ENCODE results near the gene ABHD5.
"Not testable (repeated sequence)": the region's sequence is repeated elsewhere in the genome, so short reads cannot be mapped to it uniquely, and the experiment has no call there.

Gene ABHD5

DNA sequence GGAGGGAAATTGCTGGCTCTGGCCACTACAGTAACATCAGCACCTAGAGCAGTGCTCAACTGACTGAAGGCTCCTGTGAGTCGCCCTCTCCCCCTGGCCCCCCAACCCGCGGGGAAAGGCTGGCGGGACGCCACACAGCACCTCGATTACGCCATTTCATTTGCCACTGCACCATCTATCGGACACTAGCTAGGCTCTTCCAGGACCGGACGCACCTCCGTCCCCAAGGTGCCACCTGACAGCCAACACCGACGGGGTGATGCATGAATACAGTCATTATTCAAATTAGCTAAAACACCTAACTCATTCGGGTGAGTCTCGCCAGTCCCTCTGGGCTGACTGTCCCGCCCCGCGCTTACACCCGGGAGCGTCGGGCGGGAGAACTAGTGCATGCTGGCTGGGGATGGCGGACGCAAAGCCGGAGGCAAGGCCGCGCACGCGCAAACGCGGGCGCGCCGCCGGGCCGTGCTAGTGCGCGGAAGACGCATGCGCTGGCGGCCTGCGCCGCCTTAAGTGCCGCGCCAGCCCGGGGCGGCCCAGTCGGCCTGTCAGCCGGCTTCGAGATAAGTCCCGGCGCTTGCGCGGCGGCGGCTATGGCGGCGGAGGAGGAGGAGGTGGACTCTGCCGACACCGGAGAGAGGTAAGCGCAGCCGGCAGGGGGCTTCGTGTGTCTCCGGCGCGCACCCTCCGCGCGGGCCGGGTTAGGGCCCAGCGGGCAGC, at the start of gene ABHD5:
Gene ABHD5, plus strand, starts transcription at position 539 of the 720 bp plus-strand sequence. Its CDS starts 55 bp downstream, at position 594.
- peak; percentile 94 for DNase-seq (ENCODE audit: low spot score)

DNA sequence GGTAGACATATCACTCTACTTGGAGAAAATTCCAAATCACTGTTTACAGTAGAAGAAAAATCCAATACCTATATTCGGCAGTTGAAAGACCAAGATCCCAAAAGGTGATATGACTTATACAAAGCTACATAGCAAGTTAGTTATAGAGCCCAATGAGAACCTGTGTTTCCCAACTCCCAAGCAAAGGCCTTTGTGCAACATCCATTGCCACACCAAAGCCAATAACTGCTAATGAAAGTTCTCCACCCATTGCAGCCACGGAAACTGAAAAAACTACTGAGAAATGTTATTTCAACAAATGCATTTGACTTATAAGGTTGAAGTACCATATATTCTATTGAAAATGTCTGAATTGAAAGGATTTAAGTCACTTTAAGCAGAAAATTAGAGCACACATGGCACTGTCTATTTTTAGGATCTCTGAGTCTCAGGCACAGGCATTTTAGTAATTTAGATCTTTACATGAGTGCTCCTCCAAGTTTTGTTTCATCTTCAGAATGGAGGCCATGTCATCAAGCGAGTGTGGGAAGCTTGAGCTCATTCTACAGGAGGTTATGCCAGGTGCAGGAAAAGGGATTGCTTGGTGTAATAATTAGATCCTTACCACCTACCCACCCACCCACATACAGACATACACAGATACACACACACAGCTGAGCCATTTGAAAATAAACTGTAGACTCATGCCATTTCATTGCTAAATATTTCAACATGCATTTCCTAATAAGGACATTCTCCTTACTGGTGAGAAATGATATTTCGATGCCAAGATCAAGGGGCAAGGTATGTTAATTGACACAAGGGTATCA, 49.2 kb upstream of the ABHD5 start:
- DNase-seq (ENCODE audit: low spot score) = peak; percentile 72

DNA sequence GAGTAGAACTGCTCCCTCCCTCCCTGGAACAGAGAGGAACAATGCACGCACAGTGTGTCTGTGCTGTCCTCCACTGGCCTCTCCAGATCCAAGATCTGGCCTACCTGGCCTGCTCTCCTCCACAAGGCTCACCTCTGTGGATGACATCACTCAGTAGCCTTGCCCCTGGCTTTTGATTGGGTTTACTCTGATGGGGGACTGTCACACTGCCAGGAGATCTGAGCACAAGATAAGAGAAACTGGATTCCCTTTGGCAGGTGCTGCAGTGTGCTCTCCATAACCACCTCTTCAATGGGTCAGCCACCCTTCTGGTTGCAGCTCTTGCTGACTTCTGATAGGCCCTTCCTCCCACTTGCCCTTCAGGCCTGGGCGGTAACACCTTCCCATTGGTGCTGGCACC, 46.3 kb upstream of the ABHD5 start:
- no peak for DNase-seq (ENCODE audit: low spot score)

DNA sequence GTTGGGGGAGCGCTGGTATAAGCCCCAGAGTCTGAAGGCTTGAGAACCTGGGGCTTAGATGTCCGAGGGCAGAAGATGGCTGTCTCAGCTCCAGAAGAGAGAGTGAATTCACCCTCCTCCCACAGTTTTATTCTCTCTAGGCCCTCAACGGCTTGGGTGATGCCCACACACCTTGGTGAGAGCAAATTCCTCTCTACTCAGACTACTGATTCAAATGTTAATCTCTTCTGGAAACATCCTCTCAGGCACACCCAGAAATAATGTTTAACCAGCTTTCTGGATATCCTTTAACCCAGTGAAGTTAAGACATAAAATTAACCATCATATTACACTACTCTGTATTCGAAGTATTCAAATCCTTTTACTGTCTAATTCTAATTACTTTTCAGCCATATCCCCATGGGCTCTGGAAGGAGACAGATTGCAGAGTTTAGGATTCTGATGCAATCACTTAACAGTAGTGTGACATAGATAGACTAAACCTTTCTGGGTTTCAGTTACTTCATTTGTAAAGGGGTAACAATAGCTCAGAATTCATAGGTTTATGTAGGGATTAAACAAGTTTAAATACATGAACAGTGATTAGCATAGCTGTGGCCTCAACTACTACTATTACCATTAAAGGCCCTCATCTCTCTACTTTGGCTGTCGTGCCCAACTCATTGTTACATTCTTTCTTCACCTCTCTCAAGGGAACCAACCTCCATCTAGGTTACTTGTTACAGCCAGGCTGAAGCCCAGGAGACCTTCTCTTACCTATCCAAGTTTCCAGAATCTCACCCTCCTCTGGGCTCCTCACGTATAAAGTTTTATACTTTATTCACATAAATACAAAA, 43.2 kb upstream of the ABHD5 start:
- DNase-seq (ENCODE audit: low spot score) = no peak

- DNase-seq (ENCODE audit: low spot score) = no peak
Measured at GRCh38 chr3:43648957-43649356, 41.8 kb upstream of the ABHD5 start.

DNA sequence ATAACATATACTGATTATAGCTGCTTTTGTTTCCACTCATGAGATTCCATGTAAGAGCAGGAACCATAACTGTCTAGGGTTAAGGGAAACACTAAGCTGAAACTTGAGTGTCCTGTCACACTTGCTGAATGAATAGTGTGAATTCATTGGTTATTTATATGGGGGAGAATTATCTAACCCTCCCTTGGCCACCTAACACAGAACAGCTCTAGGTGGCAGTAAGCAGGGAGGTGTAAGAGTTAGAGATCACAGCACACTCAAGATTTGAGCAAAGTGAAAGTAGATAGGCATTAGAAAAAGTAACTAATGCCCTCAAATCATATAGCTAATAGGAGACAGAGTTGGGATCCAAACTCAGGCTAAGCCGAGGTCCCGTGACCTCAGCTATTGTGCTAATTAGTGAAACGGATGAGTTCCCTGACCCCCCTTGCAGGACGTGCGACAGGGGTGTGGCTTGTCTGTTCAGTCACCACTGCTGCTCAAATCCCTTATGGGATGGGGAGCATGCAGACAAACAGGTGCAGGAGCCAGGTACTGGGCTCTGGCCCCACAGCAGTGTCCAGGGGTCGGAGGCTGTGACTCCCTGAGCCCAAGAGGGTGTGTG, 41.3 kb upstream of the ABHD5 start:
- DNase-seq (ENCODE audit: low spot score) = no peak

GRCh38 chr3:43650345-43650744, 40.4 kb upstream of the ABHD5 start:
- DNase-seq (ENCODE audit: low spot score) = no peak

- DNase-seq (ENCODE audit: low spot score) = not testable (repeated sequence)
Measured at GRCh38 chr3:43656390-43656789, 34.3 kb upstream of the ABHD5 start.

DNA sequence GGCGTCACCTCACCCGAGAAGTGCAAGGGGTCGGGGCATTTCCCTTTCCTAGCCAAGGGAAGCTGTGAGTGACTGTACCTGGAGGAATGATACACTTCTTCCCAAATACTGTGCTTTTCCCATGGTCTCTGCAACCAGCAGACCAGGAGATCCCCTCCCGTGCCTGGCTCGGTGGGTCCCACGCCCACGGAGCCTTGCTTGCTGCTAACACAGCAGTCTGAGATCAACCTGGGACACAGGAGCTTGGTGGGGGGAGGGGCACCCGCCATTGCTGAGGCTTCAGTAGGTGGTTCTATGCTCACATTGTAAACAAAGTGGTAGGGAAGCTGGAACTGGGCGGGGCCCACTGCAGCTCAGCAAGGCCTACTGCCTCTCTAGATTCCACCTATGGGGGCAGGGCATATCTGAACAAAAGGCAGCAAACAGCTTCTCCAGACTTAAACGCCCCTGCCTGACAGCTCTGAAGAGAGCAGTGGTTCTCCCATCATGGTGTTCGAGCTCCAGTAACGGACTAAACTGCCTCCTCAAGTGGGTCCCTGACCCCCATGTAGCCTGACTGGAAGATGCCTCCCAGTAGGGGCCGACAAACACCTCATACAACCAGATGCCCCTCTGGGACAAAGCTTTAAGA, 31.4 kb upstream of the ABHD5 start:
- no peak for DNase-seq (ENCODE audit: low spot score)

DNA sequence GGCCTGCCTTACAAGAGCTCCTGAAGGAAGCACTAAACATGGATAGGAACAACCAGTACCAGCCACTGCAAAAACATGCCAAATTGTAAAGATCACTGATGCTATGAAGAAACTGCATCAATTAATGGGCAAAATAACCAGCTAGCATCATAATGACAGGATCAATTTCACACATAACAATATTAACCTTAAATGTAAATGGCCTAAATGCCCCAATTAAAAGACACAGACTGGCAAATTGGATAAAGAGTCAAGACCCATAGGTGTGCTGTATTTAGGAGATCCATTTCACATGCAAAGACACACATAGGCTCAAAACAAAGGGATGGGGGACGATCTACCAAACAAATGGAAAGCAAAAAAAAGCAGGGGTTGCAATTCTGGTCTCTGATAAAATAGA, 29.4 kb upstream of the ABHD5 start:
- DNase-seq (ENCODE audit: low spot score) = not testable (repeated sequence)

- not testable (repeated sequence) for DNase-seq (ENCODE audit: low spot score)
Measured at GRCh38 chr3:43665011-43665410, 25.7 kb upstream of the ABHD5 start.

DNA sequence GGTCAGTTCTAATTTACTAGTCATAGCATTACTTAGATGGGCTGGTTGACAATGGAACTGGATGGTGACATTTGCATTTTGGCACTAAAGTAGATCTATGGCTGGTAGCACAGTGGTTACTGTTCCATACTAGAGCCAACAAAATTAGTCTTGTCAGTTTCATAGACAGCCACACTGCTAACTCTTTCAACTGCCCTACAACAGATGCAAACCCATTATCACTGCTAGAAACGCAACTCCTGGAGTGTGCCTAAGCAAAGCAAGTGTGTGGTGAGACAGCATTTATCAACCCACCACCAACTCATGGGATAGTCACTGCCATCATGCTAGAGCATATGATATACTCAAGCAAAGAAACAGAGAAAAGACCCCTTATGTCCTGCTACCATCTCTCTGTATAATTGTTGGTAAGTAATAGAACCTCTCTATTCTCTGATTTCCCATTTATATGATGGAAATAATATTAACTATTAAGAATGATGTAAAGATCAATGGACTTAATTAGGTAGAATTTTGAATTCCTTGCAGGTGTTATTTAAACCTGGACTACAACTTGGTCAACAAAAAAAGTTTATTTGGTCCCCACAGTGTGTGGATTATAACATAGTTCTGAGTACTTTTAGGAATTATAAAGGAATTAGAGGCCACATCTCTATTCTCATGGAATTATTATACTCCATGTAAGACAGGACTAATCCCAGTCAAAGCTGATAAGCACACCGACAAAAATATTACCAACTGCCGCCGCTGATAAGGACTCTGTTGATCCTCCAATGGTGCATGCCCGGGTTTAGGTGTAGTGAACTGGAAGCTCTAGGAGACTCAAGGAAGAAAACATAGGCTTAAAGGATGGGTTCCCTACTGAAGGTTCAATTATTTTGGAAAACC, 19.9 kb upstream of the ABHD5 start:
- DNase-seq (ENCODE audit: low spot score) = no peak

DNA sequence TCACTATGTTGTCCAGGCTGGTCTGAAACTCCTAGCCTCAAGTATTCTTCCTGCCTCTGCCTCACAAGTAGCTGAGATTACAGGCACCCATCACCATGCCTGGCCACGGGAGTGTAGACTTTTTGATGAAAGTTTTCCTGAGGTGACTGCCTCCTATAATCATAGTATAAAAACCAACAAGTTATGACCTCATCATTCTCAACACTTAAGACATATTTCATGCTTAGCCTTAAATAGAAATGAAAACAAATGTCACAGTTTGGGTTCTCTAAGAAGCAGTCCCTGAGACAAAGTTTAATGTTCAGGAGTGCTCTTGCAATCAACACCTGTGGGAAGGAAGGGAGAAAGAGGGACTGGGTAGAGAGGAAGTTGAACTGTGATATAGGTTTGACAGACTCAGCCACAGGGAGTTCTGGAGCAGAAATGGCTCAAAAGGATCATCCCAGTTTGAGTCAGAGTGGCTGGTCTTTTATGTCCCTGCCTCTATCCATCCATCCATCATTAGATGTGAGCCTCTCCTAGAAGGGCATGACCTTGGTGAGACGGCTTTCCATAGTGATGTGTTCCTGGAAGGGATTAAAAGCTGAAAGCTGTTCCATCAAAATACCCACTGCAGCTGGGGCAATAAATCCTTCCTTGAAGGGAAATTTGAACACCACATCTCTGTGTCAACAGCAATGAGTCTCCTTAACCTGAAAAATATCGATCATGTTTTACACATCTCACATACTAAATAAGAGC, 16.2 kb upstream of the ABHD5 start:
- no peak for DNase-seq (ENCODE audit: low spot score)

DNA sequence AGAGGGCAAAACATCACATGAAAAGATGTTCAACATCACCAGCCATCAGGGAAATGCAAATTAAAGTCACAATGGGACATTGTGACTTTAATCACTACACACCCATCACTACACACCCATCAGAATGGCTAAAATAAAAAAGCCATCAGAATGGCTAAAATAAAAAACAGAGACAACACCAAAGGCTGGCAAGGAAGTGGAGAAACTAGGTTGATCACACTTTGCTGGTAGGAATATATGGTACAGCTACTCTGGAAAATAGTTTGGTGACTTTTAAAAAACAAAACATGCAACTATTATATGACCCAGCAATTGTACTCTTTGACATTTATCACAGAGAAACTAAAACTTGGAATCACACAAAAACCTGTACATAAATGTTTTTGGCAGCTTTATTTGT, 15.1 kb upstream of the ABHD5 start:
- no peak for DNase-seq (ENCODE audit: low spot score)

DNA sequence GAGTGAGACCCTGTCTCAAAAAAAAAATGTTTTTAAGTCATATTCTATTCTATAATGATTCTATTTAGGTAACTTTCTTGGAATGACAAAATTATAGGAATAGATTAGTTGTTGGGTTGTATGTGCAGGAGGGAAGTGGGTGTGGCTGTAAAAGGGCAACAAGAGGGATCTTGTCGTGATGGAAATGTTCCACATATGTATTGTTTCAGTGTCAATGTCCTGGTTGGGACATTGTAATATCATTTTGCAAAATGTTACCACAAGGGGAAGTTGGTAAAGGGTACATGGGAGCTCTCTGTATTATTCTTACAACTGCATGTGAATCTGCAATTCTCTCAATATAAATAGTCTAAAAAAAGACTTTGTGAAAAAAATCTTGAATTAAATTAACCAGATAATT, 14.3 kb upstream of the ABHD5 start:
- no peak for DNase-seq (ENCODE audit: low spot score)

- not testable (repeated sequence) for DNase-seq (ENCODE audit: low spot score)
Measured at GRCh38 chr3:43678375-43678774, 12.4 kb upstream of the ABHD5 start.

GRCh38 chr3:43678887-43679449, 11.8 kb upstream of the ABHD5 start:
- DNase-seq (ENCODE audit: low spot score) = not testable (repeated sequence)

- not testable (repeated sequence) for DNase-seq (ENCODE audit: low spot score)
Measured at GRCh38 chr3:43680857-43681256, 9.9 kb upstream of the ABHD5 start.

DNA sequence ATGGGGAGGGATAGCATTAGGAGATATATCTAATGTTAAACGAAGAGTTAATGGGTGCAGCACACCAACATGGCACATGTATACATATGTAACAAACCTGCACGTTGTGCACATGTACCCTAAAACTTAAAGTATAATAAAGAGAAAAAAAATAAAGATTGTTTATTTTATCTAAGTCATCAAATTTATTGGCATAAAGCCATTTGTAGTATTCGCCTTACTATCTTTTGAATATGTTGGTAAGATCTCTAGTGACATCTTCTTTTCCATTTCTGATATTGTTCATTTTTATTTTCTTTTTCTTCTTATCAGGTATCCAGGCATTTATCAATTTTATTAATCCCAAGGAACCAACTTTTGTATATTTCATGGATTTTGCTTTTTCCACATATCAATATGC, 5.8 kb upstream of the ABHD5 start:
- DNase-seq (ENCODE audit: low spot score) = no peak
